ENCODE results near the gene EXOC5.
"Not testable (repeated sequence)": the region's sequence is repeated elsewhere in the genome, so short reads cannot be mapped to it uniquely, and the experiment has no call there.

EXOC5 gene

DNA sequence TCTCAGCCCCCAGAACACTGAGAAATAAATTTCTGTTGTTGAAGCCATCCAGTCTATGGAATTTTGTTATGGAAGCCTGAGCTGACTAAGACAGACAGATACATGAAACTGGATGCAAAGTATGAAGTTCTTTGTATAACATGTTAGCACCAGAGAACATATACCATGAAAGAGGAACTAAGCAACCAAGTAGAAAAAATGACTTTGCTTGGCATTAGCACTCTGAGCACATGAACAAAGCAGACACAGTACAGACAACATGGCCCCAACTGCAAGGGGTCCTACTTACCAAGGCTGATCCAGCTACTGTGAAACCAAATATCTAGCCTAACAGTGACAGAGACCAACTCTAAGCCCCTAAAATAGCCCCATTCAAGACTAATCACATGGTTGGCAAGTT, 13.8 kb downstream of the EXOC5 start:
- TF ChIP-seq CTCF (conservative IDR thresholded peaks at IDR 0.05; ENCODE audit: control insufficient read depth, insufficient read depth, low read depth, low read length): no peak
- no peak overlapping the region for H3K4me3 ChIP-seq (ENCODE audit: control insufficient read depth, low read depth, low read length)
- DNase-seq (ENCODE audit: low read depth): no peak

DNA sequence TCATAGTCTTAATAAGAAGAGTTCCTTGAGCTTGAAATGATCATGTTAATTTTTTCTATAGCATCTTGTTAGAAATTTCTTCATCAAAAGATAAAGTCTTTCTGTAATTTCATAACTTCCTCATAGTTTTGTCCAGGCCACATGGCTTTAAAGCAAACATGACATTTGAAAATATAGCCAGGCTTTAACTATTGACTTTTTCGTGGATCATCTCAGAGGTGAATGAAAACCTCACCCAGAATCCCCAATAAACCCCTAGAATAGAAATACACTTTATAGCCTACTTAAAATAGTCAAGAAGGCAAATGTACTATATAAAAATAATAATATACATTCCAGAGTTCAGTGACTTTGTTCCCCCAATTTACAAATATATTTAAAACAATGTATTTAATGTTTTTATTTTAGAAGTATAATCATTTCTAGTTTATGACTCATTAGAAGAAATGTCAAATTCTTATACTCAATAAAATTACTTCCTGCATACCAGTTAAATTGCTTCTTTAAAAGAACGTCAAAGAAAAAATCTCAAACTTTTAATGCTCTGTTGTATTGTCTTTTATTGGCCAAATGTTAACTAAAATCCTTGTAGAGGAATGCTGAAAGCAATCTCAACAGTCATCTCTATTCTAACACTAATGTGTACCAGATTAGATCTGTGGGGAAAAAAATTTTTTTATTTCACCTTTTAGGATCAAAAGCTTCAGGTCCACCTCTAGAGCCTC, 21.6 kb downstream of the EXOC5 start:
- no peak for DNase-seq (ENCODE audit: low read depth)
- no peak for TF ChIP-seq CTCF (conservative IDR thresholded peaks at IDR 0.05; ENCODE audit: control insufficient read depth, insufficient read depth, low read depth, low read length)
- H3K4me3 ChIP-seq (ENCODE audit: control insufficient read depth, low read depth, low read length): no peak overlapping the region

GRCh38 chr14:57245941-57246340, 22.8 kb downstream of the EXOC5 start:
- no peak for TF ChIP-seq CTCF (conservative IDR thresholded peaks at IDR 0.05; ENCODE audit: control insufficient read depth, insufficient read depth, low read depth, low read length)
- no peak overlapping the region for H3K4me3 ChIP-seq (ENCODE audit: control insufficient read depth, low read depth, low read length)
- DNase-seq (ENCODE audit: low read depth): peak; percentile 1

DNA sequence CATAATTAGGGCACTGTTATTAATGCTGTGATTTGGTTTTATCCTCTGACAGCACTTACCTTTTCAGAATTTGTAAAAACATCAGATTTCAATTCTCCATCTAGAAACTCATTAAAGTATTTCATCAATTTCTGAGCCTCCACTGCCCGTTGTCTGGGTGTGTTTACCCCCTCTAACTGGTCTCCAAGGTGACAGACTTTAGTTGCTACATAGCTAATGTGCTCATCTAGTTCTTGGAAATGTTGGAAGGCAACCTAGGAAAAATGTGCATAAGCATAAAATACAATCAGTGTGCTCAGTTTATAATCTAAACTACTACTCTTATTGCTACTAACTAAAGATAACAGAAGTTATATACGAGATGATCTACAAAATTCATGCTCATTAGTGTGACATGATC, 24.6 kb downstream of the EXOC5 start:
- TF ChIP-seq CTCF (conservative IDR thresholded peaks at IDR 0.05; ENCODE audit: control insufficient read depth, insufficient read depth, low read depth, low read length): no peak
- no peak overlapping the region for H3K4me3 ChIP-seq (ENCODE audit: control insufficient read depth, low read depth, low read length)
- DNase-seq (ENCODE audit: low read depth): peak; percentile 17

GRCh38 chr14:57243320-57243719, 25.4 kb downstream of the EXOC5 start:
- no peak overlapping the region for H3K4me3 ChIP-seq (ENCODE audit: control insufficient read depth, low read depth, low read length)
- no peak for DNase-seq (ENCODE audit: low read depth)
- no peak for TF ChIP-seq CTCF (conservative IDR thresholded peaks at IDR 0.05; ENCODE audit: control insufficient read depth, insufficient read depth, low read depth, low read length)

- H3K4me3 ChIP-seq (ENCODE audit: control insufficient read depth, low read depth, low read length); DNase-seq (ENCODE audit: low read depth): not testable (repeated sequence)
These were observed 28.6 kb downstream of the EXOC5 start for GRCh38 chr14:57240115-57240514.

DNA sequence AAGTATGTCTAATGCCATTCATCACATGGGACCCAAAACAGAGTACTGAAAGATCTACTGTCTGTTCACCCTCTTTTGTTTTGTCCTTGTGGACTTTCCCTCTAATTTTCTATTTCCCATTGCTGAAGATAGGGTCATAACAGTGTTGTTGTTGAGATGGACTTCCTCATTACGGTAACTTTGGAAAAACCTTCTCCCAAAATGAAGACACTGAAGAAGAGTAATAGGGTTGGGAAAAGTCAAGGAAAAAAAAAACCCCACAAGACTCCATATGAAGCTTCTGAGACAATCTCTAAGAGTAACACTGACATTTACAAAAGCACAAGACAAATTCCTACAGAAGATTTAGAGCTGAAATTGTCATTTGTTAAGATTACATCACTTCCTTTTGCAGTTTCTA, 36.7 kb downstream of the EXOC5 start:
- TF ChIP-seq CTCF (conservative IDR thresholded peaks at IDR 0.05; ENCODE audit: control insufficient read depth, insufficient read depth, low read depth, low read length): no peak
- H3K4me3 ChIP-seq (ENCODE audit: control insufficient read depth, low read depth, low read length): no peak overlapping the region
- DNase-seq (ENCODE audit: low read depth): no peak

DNA sequence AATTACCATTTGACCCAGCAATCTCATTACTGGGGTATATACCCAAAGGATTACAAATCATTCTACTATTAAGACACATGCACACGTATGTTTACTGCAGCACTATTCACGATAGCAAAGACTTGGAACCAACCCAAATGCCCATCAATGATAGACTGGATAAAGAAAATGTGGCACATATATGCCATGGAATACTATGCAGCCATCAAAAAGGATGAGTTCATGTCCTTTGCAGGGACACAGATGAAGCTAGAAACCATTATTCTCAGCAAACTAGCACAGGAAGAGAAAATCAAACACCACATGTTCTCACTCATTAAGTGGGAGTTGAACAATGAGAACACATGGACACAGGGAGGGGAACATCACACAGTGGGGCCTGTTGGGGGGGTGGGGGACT, 40.4 kb downstream of the EXOC5 start:
- not testable (repeated sequence) for DNase-seq (ENCODE audit: low read depth); H3K4me3 ChIP-seq (ENCODE audit: control insufficient read depth, low read depth, low read length)

All from fibroblast of mammary gland (primary cell).